Tibial artery (tissue), 4 donors: ENCODE data around the gene SMG7.

Source experiments
- DNase-seq, 2 donors: peaks; one replicate each; pipeline ENCODE4 v3.0.0-alpha.2; 2019
- H3K27ac ChIP-seq, 2 donors: fragments of 200-600 bp; sonication (generic) in 1 of 2; 1 replicate in 1 of 2; 2 replicates in 1 of 2; pipeline ENCODE4 v1.5.1; 2018 to 2019; ENCODE audit warnings: mild to moderate bottlenecking in 1 of 2
- H3K27me3 ChIP-seq, 2 donors: fragments of 200-600 bp; sonication (generic) in 1 of 2; one replicate each; pipeline versions ENCODE4 v1.5.1 to v1.6.0; 2016 to 2019
- H3K36me3 ChIP-seq, 3 donors: fragments of 200-600 bp; sonication (generic) in 2 of 3; one replicate each; pipeline ENCODE4 v1.5.1; 2016 to 2019; ENCODE audit warnings: mild to moderate bottlenecking in 2 of 3
- H3K4me1 ChIP-seq, 4 donors: fragments of 200-600 bp; sonication (generic) in 2 of 4; 1 replicate in 3 of 4; 2 replicates in 1 of 4; pipeline ENCODE4 v1.5.1; 2016 to 2019
- H3K4me3 ChIP-seq, 2 donors: fragments of 200-600 bp; sonication (generic) in 1 of 2; 1 replicate in 1 of 2; 2 replicates in 1 of 2; pipeline ENCODE4 v1.5.1; 2018 to 2019; ENCODE audit warnings: mild to moderate bottlenecking in 2 of 2
- H3K9me3 ChIP-seq, 3 donors: fragments of 200-600 bp; sonication (generic) in 1 of 3; one replicate each; pipeline ENCODE4 v1.5.1; 2016 to 2019
- CTCF ChIP-seq, 2 experiments: fragments of 200-600 bp in 1 of 2; fragments of 450-650 bp in 1 of 2; IDR thresholded peaks; one replicate each; pipeline ENCODE4 v1.5.1; 2017 to 2019; ENCODE audit warnings: antibody characterized with exemption in 2 of 2, mild to moderate bottlenecking in 1 of 2, moderate library complexity in 1 of 2
- intact Hi-C: fragments of 100-400 bp; cut with DNase I; formaldehyde crosslinking; loops from one replicate; pipeline ENCODE4 v1.15.0; 2023; ENCODE audit warnings: low total_unique reads

Gene SMG7

GRCh38 chr1:183487674-183488442 is 15.6 kb downstream of the SMG7 start:
- DNase-seq = no peak
- Histone ChIP-seq H3K27ac (no peak overlapping the region), H3K4me3 (no peak overlapping the region), H3K4me1 (peaks cover 0 to 5% (median 0%) of the 10 kb centered on the region in 4 donors), H3K27me3 (no peaks in the 10 kb centered on the region), H3K9me3 (no peaks in the 10 kb centered on the region), H3K36me3 (no peaks in the 10 kb centered on the region)
- intact Hi-C loops = no loop called here
- no peak for TF ChIP-seq CTCF (IDR thresholded peaks at IDR 0.05)

GRCh38 chr1:183490932-183491331 is 18.6 kb downstream of the SMG7 start:
- Histone ChIP-seq H3K4me1 (peaks cover 0 to 3% (median 0%) of the 10 kb centered on the region in 4 donors), H3K27ac (no peak overlapping the region), H3K4me3 (no peak overlapping the region), H3K36me3 (no peaks in the 10 kb centered on the region), H3K9me3 (no peaks in the 10 kb centered on the region), H3K27me3 (no peaks in the 10 kb centered on the region)
- no peak for DNase-seq
- intact Hi-C loops = no loop called here
- no peak for TF ChIP-seq CTCF (IDR thresholded peaks at IDR 0.05)

- peaks cover 0 to 5% (median 0%) of the 10 kb centered on the region in 4 donors for H3K4me1 ChIP-seq
- H3K27ac ChIP-seq = no peak overlapping the region
- DNase-seq = no peak
- no peaks in the 10 kb centered on the region for H3K9me3 ChIP-seq
- intact Hi-C loops = no loop called here
- no peak for TF ChIP-seq CTCF (IDR thresholded peaks at IDR 0.05)
- no peak overlapping the region for H3K4me3 ChIP-seq
- H3K27me3 ChIP-seq = no peaks in the 10 kb centered on the region
- H3K36me3 ChIP-seq = no peaks in the 10 kb centered on the region
These were observed 21.4 kb downstream of the SMG7 start for GRCh38 chr1:183493540-183494245.

- Histone ChIP-seq H3K4me3 (no peak overlapping the region), H3K27me3 (no peaks in the 10 kb centered on the region), H3K27ac (no peak overlapping the region), H3K4me1 (peaks cover 0 to 5% (median 0%) of the 10 kb centered on the region in 4 donors), H3K36me3 (no peaks in the 10 kb centered on the region), H3K9me3 (no peaks in the 10 kb centered on the region)
- no peak for DNase-seq
- TF ChIP-seq CTCF (IDR thresholded peaks at IDR 0.05) = no peak
- intact Hi-C loops = no loop called here
These were observed 23.1 kb downstream of the SMG7 start for GRCh38 chr1:183495420-183495819.

GRCh38 chr1:183497218-183497617 is 24.9 kb downstream of the SMG7 start:
- intact Hi-C loops = no loop called here

More at GRCh38 chr1:183497218-183497617, 24.9 kb downstream of the SMG7 start:
- H3K36me3 ChIP-seq = no peaks in the 10 kb centered on the region
- peaks cover 0 to 5% (median 0%) of the 10 kb centered on the region in 4 donors for H3K4me1 ChIP-seq
- no peaks in the 10 kb centered on the region for H3K27me3 ChIP-seq
- H3K4me3 ChIP-seq = no peak overlapping the region
- no peak for TF ChIP-seq CTCF (IDR thresholded peaks at IDR 0.05)
- no peak for DNase-seq
- H3K27ac ChIP-seq = no peak overlapping the region
- no peaks in the 10 kb centered on the region for H3K9me3 ChIP-seq
